NCI-H2196 (cell line): Measurements from ENCODE around the gene MATCAP1.

Experiments
- DNase-seq: peaks from one replicate; lab custom pipeline; 2025; ENCODE audit not compliant: unreplicated experiment; lab: John Stamatoyannopoulos, UW

Gene MATCAP1

DNA sequence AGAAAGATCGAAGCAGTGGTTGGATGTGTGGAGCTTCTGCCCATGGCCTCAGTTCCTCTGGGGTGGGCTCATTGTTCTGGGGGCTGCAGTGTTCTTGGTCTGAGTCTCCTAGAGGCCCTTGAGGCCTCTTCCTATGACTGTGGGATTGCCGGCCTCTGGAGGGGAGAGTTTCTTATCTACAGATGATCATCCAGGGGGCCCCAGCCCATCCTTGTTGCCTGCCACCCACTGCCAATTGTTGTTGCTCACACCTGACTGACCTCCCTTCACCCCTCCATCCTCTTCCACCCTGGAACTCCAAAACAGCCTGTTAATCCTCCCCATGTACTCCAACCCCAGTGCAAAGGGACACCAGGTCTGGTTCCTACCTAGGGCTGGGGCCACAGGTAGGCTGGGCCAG, 38.8 kb downstream of the MATCAP1 start:
- no peak for DNase-seq

DNA sequence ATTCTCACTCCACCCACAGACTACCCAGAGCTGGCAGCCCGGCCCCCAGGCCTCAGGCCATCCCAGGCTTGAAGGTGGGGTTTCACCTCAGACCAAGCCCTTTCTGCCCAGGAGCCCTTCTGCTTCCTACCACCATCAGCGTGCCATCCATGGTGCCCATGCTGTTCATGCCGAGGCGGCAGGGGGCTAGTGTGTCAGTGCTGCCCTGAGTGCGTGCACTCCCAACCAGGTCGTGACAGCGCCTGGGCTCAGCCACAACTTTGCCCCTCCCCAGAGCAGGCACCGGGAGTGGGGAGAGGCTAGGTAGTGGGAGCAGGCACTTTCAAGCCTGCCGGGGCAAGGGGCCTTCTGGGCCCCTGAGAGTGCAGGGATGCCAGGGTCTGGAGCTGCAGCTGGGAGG, 41.4 kb downstream of the MATCAP1 start:
- no peak for DNase-seq

DNA sequence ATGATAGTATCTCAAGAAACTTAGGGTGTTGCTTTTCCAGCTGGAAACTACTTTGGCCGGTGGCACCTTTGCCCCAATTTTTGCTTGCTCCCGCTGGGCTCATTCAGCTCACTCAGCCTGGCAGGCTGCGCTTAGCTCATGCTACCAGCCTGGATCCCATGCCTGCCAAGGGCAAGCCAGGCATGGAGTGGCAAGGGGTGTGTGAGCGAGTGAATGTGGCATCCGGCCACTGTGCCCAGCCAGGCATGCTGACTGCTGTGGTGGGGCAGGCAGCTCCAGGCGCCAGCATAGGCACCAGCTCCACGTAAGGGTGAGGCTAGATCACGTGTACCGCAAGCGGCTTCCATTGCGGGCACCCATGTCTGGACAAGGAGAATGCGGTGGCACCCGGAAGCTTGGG, 42.4 kb downstream of the MATCAP1 start:
- no peak for DNase-seq

DNA sequence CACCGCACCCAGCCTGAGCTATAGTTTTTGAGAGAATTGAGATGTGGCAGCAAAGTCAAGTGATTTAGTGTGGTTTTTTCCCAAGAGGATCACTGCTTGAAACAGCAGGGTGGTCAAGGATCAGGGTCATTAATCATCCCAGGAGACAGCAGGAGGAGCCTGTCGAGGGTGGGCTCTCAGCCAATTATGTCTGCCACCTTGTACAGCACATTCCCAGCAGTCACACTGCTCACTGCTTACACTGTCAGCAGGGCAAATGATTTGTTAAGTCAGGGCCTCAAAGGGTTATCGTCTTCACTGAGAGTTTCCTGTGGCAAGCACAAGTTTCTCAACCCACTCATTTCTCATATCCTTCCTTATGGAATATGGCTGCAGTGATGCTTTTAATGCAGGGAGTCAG, 46.2 kb downstream of the MATCAP1 start:
- DNase-seq, result no peak

DNA sequence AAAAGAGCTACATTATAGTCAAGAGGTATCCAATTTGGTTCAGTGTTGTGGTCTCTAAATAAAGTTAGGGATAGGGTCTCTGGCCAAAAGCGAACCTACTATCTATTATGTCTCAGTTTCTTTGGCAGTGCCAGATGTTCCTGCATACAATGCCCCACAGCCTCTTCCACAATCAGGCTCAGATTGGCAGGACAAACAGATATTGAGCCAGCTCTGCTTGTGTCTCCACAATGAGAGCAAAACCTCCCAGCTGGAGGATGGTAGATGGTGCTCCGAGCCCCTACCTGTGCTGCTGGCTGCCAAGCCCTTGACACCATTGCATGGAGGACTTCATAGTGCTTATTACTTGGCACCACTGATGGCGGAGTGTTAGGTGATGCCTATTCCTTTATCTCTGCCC, 54.3 kb downstream of the MATCAP1 start:
- DNase-seq, result no peak

DNA sequence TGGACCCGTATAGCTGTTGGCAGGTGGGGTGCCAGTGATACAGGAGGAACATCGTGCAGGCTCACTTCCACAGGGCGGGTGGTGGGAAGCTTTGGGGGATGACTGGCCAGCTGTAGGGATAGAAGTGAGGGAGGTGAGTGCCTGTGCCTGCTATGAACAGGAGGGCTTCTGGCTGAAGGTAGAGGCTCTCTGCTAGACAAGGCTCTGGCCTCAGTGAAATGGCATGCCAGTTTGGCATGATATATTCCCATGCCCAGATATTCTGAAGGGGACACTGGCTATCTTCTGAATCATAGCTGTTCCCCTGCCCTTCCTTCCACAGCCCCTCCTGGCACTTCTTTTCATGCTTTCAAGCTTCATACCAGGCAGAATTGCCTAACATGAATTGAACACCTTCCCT, 54.9 kb downstream of the MATCAP1 start:
- no peak for DNase-seq

DNA sequence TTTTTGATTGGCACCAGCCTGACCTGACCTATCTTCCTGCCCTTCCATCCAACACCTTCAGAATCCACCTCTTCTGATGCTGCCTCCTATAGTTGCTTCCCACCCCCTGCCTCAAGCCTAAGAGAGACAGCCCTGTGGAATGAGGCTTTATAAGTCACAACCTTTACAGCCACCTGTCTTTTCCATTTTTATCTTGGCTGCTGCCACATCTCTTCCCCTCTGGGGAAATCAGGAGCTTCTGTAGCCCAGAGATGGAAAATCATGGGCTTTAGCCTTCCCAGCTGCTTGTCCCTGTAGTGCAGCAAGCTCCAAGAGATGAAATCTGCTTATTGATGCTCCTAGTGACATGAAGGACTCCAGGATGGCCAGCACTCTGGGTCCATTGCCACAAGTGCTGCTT, 55.3 kb downstream of the MATCAP1 start:
- DNase-seq, result no peak
